ENCODE results near the gene SLC38A10.

GRCh38 chr17:81223762-81224130, 71.4 kb downstream of the SLC38A10 start:
- TF ChIP-seq, protein P1, sequence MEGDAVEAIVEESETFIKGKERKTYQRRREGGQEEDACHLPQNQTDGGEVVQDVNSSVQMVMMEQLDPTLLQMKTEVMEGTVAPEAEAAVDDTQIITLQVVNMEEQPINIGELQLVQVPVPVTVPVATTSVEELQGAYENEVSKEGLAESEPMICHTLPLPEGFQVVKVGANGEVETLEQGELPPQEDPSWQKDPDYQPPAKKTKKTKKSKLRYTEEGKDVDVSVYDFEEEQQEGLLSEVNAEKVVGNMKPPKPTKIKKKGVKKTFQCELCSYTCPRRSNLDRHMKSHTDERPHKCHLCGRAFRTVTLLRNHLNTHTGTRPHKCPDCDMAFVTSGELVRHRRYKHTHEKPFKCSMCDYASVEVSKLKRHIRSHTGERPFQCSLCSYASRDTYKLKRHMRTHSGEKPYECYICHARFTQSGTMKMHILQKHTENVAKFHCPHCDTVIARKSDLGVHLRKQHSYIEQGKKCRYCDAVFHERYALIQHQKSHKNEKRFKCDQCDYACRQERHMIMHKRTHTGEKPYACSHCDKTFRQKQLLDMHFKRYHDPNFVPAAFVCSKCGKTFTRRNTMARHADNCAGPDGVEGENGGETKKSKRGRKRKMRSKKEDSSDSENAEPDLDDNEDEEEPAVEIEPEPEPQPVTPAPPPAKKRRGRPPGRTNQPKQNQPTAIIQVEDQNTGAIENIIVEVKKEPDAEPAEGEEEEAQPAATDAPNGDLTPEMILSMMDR (IDR thresholded peaks at IDR 0.05 in 2 of 3, conservative IDR thresholded peaks at IDR 0.05 in 1 of 3; ENCODE audit: control insufficient read depth in 2 of 3, extremely low read depth in 1 of 3, insufficient read depth in 1 of 3, low read depth in 3 of 3, low read length in 3 of 3): no peak
- TF ChIP-seq STAT1 (conservative IDR thresholded peaks at IDR 0.05): no peak
- no peak for TF ChIP-seq NRF1 (conservative IDR thresholded peaks at IDR 0.05; ENCODE audit: low read depth, low read length)
